NT2/D1 (cell line): Measurements from ENCODE around the gene KCNN1.

Experiments
- SUZ12 ChIP-seq: IDR thresholded peaks from 2 replicates; pipeline ENCODE4 v1.6.1; 2011; ENCODE audit not compliant: insufficient read length, insufficient read depth; ENCODE audit errors: extremely low read depth
- ZNF274 ChIP-seq: IDR thresholded peaks from 2 replicates; pipeline ENCODE4 v1.6.1; 2011; ENCODE audit warnings: mild to moderate bottlenecking, low read depth, low read length

DNA sequence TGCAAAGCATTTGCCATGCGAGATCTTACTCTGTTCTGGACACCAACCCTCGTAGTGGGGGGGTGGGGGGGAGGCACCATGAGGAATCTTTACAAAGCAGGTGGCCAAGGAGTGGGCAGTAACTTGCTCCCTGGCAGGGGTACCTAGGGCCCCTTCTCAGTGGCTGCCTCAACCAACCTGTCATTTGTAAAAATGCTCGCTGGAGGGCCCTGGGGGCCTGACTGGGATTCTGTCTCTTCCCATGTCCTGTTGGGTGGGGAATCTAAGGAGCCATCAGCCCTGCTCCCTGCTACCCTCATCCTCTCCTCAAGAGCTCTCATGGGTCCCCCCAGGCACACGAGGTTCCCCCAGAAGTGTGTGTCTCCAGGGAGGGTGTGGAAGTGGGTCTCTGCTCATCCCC lies 1.5 kb downstream of the KCNN1 start:
- TF ChIP-seq SUZ12: no peak
- no peak for TF ChIP-seq ZNF274
